Colonic mucosa (tissue), 4 donors: Measurements from ENCODE around the gene TGFBR2. TPM values are rescaled to one million over a fixed set of nuclear protein-coding genes. Genes with fewer than 3 reads are reported as not detected.

Source experiments
- DNase-seq: peaks from one replicate; pipeline ENCODE4 v3.0.0-alpha.2; 2020
- H3K27ac ChIP-seq: fragments of 200-600 bp; one replicate; pipeline ENCODE4 v1.8.0; 2021
- H3K27me3 ChIP-seq: fragments of 200-600 bp; one replicate; pipeline ENCODE4 v1.8.0; 2021
- H3K36me3 ChIP-seq: fragments of 200-600 bp; one replicate; pipeline ENCODE4 v1.8.0; 2021
- H3K4me1 ChIP-seq: fragments of 200-600 bp; one replicate; pipeline ENCODE4 v1.8.0; 2021; ENCODE audit warnings: mild to moderate bottlenecking
- H3K4me3 ChIP-seq: fragments of 200-600 bp; one replicate; pipeline ENCODE4 v1.8.0; 2021
- H3K9ac ChIP-seq, 2 donors: one replicate each; pipeline ENCODE4 v1.7.0; 2013; ENCODE audit warnings: control low read depth in 2 of 2, low read depth in 2 of 2, low read length in 2 of 2
- H3K9me3 ChIP-seq: fragments of 200-600 bp; one replicate; pipeline ENCODE4 v1.8.0; 2021
- intact Hi-C: fragments of 100-400 bp; cut with DNase I; formaldehyde crosslinking; loops from one replicate; pipeline ENCODE4 v1.14.1; 2022
- total RNA-seq, 2 donors: library from RNA; stranded (reverse); fragmentation: NEBNext Ultra II Directional in 1 of 2; extraction: Animal tissue kit (Norgen Biotek cat#: 25700) in 1 of 2; gene quantifications; one replicate each; pipeline ENCODE4 v1.2.1, GENCODE V29; 2021
- TF ChIP-seq, protein P1 (sequence below): fragments of 200-600 bp; IDR thresholded peaks from one replicate; pipeline ENCODE4 v1.8.0; 2022; ENCODE audit warnings: antibody characterized with exemption, mild to moderate bottlenecking
- donor health status: healthy.
- donor health status: DM: no; HTN: no; CAD: no.
- donor health status: DM: no; HTN: no; CAD: no.

The TGFBR2 gene
- total RNA-seq, 2 donors from 2014 or later: 32.4 to 53.5 TPM

DNA sequence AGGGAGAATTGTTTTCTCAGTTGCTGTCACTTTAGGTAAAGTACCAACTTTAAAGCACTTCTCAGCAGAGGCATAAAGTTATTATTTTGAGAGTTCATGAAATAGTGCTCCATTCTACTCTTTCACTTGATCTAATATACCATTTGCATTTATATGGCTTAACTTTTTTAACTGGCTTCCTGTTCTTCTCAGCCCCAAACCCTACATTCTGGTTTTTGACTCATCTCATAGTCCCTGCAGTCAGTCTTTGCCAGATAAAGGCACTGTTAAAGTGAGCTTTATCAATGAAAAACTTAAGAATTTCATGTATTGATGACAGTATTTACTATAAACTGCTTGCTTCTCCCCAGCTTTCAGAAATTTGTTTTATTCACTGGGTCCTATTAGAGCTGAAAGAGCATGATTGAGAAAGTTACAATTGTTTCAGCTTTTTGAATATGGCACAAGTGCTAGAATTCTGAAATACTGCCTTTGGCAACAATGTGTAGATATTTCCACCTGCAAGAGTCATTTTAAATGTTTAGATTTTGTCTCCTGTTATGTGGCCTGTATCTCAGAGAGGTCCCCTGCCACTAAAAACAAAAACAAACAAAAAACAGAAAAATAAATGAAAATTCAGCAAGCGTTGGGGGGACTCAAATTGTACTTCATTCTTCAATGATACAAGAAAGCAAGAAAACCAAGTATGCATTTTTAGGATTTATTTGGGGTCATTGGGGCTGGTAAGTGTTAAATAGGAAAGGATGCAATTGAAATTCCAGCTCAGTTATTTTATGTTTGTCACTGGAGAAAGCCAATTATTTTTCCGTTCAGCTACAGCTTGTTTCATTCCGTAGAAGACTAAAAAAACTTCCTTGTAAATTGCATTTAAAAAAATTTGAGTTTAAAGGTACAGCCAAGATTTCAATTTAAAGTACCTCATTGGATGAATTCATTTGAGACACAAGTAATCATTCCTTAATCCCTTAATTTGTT is 28.6 kb downstream of the TGFBR2 start:
- intact Hi-C loops: no loop called here
- Histone ChIP-seq H3K9ac (no peak overlapping the region), H3K27ac (peak overlapping the region; percentile 8), H3K9me3 (no peaks in the 10 kb centered on the region), H3K4me1 (no peaks in the 10 kb centered on the region), H3K27me3 (no peaks in the 10 kb centered on the region), H3K36me3 (no peaks in the 10 kb centered on the region), H3K4me3 (no peak overlapping the region)
- TF ChIP-seq, protein P1, sequence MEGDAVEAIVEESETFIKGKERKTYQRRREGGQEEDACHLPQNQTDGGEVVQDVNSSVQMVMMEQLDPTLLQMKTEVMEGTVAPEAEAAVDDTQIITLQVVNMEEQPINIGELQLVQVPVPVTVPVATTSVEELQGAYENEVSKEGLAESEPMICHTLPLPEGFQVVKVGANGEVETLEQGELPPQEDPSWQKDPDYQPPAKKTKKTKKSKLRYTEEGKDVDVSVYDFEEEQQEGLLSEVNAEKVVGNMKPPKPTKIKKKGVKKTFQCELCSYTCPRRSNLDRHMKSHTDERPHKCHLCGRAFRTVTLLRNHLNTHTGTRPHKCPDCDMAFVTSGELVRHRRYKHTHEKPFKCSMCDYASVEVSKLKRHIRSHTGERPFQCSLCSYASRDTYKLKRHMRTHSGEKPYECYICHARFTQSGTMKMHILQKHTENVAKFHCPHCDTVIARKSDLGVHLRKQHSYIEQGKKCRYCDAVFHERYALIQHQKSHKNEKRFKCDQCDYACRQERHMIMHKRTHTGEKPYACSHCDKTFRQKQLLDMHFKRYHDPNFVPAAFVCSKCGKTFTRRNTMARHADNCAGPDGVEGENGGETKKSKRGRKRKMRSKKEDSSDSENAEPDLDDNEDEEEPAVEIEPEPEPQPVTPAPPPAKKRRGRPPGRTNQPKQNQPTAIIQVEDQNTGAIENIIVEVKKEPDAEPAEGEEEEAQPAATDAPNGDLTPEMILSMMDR: no peak
- no peak for DNase-seq

DNA sequence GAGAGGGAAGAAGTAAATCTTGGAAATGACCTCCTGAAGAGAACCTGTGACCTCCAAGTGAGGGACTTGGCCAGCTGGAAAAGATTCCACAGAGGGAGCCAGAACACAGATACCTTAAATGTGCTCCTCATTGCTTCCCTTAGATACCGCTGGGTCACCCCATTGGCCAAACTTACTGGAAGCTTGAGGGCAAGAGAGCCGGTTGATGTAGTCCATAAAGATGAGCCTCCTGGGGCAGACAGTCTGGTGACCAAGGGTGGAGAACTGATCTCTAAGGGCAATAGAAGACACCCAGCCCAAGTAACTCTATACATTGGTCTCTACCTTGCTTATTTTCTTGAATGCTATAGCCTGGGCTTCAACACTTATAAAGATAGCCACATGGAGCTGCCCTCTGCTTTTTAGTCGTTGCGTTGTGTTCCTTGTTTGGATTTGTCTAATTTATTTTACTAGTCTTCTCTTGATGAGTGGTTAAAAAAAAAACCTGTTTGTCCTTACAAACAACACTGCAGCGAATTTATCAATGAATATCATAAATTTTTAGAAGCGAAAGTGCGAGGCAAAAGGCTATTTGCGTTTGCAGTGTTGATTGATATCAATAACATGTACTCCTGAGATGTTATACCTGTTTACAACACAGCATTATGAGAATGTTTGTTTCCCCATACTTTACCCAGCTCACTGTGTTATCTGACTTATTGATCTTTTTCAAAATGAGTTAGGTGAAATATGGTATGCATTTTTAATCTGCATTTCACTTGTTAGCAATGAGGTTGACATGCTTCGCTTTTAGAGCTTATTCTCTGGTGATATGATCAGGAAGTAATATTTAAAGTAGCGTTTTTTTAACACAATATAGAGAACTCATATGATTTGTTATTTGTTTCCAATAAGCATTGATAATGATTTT is 31.2 kb downstream of the TGFBR2 start:
- H3K4me1 ChIP-seq: no peaks in the 10 kb centered on the region
- TF ChIP-seq, protein P1: no peak

DNA sequence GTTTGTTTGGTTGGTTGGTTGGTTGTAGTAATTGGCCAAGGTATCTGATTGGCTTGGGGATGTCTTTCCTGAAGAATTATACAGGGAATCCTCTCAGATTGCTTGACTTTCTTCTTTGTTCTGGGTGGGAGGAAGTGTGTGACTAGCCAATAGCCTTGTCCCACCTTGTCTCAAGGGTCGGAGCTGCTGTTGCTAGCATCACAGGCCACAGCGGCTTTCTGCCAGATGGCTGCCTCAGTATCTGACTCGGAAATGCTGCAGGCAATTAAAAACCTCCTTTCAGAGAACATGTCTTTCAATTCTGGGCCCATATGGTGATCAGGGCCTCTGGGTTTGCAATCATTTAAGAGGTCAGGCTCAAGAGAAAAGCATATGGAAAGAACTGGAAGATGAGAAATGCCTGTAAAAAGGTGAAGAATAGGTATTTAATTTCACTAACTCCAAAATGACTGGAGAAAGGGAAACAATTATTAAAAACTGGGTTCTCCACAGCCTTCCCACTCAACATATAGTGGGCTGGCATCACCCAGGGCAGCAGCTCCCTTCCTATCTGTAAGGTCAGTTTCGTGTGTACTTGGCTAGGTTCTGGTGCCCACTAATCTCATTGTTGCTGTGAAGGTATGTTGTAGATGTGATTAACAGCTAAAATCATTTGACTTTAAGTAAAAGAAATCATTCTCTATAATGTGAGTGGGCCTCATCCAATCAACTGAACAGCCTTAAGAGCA is 32.4 kb downstream of the TGFBR2 start:
- H3K9me3 ChIP-seq: no peaks in the 10 kb centered on the region
- H3K36me3 ChIP-seq: no peaks in the 10 kb centered on the region
- H3K4me3 ChIP-seq: no peak overlapping the region
- H3K27ac ChIP-seq: no peak overlapping the region
- H3K9ac ChIP-seq: no peak overlapping the region
- DNase-seq: no peak
- TF ChIP-seq, protein P1: no peak
- H3K27me3 ChIP-seq: no peaks in the 10 kb centered on the region
- H3K4me1 ChIP-seq: peaks cover 5% of the 10 kb centered on the region
- intact Hi-C loops: no loop called here

More for the DNA sequence above, 31.2 kb downstream of the TGFBR2 start:
- Histone ChIP-seq H3K4me3 (no peak overlapping the region), H3K27ac (no peak overlapping the region), H3K9me3 (no peaks in the 10 kb centered on the region), H3K36me3 (no peaks in the 10 kb centered on the region), H3K9ac (no peak overlapping the region), H3K27me3 (no peaks in the 10 kb centered on the region)
- no peak for DNase-seq
- intact Hi-C loops: no loop called here

DNA sequence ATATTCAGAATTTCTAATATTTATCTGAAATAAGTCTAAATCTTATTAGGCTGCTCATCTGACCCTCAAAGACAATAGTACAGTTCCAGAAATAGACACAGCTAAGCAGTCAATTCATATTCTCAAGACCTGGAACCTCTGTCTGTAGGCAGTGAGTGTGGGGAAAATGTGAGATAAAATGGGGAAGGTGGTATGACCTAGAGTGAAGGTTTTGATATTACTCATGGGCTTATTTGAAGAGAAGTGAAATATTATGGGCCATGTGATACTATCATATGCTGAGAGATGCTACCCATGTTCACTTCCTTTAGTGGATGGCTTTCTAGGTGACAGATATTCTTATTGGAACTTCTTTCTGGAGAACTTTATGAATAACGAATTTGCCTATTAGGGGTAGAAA is 33.5 kb downstream of the TGFBR2 start:
- DNase-seq: no peak
- intact Hi-C loops: no loop called here
- TF ChIP-seq, protein P1: no peak
- Histone ChIP-seq H3K4me1 (peaks cover 5% of the 10 kb centered on the region), H3K27ac (no peak overlapping the region), H3K9me3 (no peaks in the 10 kb centered on the region), H3K27me3 (no peaks in the 10 kb centered on the region), H3K9ac (no peak overlapping the region), H3K4me3 (no peak overlapping the region), H3K36me3 (no peaks in the 10 kb centered on the region)

DNA sequence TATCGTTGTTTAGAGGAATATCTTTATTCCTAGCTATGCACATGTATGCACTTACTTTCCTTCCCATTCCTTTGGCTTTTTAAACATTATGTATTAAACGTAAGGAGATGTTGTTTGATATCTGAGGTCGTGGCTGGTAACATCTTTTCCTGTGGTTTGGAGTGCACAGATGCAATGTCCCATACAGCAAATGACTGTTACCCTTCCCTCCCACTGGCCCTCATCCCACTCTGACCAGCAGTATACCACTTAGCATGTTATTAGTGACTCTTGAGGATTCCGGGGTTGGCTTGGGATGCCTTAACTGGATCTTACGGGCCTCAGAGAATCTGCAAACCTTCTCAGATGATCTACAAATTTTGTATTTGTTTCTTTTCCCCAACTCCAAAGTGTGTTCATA is 34.5 kb downstream of the TGFBR2 start:
- Histone ChIP-seq H3K4me1 (peaks cover 5% of the 10 kb centered on the region), H3K36me3 (no peaks in the 10 kb centered on the region), H3K9ac (no peak overlapping the region), H3K4me3 (no peak overlapping the region), H3K27me3 (no peaks in the 10 kb centered on the region), H3K27ac (no peak overlapping the region), H3K9me3 (no peaks in the 10 kb centered on the region)
- TF ChIP-seq, protein P1: no peak
- intact Hi-C loops: no loop called here
- no peak for DNase-seq
